ENCODE measurements around the gene SRSF6.
"Not testable (repeated sequence)": the region's sequence is repeated elsewhere in the genome, so short reads cannot be mapped to it uniquely, and the experiment has no call there.

SRSF6 gene

DNA sequence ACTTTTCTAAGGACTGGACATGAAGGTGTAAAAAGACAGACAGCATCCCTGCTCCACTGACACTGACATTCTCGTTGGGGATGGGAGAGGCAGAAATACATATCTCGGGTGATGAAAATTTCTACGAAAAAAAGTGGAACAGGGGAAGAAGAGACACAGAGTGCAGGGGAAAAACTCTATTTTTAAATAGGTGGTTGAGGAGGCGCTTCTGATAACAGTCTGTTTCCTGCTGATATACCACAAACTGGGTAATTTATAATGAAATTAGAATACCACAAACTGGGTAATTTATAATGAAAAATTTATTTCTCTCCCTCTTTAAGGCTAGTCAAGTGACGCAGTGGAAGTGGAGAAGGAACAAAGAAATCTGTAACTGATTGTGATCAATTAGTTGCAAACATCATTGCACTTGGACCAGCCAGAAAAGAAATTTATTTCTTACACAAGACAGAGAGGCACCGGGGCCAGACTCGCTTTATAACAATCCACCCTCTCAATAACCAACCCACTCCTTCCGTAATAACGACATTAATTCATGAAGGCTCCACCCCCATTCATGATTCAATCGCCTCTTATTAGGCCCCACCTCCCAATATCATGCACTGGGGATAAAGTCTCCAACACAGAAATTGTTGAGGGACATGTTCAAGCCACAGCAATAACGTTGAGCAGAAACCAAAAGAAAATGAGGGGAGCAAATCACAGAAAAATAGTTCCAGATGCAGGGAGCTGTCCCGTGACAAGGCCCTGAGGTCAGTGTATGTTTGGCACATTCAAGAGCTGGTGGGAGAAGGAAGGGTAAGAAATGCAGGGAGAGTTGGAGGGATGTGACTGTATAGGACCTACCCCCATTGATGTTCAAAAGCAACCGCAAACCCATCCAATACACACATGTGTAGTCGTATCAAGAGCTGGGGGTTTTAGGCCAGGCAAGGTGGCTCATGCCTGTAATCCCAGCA is 6.6 kb upstream of the SRSF6 start:
- DNase-seq: no peak

DNA sequence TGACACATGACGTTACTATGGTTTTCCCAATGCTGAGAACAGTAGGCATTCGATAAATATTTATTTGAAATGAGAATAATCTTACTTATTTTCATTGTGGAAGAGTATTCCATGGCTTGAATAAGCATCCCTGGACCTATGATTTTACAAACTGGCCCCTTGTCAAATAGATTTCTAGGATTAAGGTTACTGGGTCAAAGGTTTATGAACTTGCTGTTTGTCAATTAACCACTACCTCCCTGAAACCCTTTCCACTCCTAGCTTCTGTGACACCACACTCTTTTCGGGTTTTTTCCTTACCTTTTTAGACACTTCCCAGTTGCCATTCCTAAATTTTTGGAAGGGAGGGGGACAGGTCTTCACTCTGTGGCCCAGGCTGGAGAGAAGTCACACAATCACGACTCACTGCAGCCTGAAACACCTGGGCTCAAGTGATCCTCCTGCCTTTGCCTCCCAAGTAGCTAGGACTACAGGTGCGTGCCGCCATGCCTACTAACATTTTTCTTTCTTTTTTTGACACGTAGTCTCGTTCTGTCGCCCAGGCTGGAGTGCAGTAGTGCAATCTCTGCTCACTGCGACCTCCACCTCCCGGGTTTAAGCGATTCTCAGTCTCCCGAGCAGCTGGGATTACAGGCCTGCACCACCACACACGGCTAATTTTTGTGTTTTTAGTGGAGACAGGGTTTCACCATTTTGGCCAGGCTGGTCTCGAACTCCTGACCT is 5.1 kb upstream of the SRSF6 start:
- no peak for DNase-seq

DNA sequence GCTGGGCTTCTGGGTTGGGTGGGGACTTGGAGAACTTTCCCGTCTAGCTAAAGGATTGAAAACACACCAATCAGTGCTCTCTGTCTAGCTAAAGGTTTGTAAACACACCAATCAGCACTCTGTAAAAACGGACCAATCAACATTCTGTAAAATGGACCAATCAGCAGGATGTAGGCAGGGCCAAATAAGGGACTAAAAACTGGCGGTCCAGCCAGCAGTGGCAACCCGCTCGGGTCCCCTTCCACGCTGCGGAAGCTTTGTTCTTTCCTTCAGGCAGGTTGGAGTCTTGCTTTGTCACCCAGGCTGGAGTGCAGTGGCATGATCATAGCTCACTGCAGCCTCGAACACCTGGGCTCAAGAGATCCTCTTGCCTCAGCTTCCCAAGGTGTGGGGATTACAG is 1.4 kb upstream of the SRSF6 start:
- DNase-seq: not testable (repeated sequence)

DNA sequence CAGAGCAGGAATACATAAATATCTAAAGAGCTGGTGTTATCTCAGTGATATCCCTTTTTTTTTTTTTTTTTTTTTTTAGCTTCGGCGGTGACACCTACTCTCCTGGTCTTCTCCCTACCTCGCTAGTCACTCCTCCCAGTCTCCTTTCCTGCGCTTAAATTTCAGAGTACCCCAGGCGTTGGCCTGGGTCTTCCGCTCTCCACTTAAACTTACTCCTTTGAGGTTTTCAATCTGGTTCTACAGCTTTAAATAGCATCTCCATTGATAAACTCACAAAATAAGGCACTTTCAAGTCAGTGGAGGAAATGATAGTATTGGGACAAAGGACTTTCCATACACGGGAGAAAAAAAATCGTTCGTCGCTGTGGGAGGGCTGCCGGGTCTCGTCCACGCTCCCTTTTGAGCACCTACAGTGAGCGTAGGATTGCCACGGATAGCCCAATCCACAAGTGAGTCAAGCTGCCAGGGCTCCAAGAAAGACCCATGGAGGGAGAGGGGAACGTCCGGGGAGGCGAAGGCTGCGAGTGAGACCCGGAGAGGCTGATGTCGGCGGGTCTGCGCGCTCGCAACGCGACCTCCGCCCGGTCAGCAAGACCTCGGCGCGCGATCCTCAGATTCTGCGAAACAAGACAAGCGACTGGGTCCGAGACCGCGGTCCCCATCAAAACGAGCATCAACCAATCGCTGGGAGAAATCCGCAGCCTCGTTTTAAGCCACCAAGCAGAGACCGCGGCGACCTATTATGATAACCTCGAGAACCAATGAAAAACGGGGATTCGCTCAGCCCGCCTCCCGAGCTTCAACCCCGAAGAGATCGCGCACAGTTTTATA is 672 bp upstream of the SRSF6 start:
- DNase-seq: peak; percentile 91 to 94

DNA sequence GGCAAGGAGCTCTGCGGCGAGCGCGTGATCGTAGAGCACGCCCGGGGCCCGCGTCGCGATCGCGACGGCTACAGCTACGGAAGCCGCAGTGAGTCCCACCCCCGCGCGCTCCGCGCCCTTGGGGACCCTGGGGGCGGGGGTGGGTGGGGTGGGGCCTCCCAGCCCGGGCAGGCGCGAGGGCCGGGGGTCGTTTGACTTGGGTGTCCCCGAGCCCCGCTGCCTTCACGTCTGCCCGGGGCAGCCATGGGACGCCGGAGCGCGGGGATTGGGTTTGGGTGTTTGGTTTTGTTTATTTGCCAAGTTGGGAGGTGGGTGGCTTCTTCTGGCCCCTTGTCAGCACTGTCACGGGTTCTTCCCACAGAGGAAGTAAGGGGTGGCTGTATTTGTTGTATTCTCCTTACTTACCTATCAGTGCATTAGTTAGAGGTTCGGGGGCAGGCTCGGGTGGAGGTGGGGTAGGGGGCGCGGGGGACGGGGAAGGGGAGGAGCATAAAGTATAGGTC is 777 bp downstream of the SRSF6 start:
- peak in 1 of 2 experiments; percentile 74 for DNase-seq

DNA sequence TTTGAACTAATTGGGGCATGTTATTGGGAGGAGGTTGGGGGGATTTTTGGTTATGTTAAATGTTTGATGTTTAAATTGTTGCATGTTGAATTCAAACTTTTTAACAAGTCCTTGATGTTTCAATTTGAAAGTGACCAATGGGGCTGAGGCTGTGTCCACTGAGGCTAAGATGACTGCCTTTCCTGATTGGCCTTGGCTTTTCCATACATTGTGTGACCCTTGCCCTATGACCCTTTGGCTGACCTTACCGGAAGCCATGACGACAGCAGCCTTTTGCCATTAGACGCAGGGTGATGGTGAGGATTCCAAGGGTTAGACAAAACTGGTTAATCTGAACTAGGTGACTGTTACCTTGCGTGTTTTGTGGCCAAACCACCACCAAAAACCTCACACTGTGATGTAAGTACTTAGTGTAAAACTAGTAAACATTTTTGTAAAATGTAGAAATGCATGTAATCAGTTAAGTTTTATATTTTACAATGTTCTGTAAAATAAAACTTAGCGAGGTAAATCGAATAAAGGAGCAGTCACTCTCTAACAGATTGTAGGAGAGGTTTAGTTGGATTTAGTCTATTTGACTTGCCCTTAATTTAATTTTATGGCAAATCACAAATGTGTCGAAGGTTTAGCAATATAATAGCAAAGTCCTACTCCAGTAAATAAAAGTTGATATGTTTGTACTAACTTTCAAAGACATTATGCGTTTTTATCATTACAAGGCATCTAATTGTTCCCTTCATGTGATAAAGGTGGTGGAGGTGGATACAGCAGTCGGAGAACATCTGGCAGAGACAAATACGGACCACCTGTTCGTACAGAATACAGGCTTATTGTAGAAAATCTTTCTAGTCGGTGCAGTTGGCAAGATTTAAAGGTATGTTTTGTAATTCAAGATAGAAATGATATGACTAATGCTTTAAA is 1.6 kb downstream of the SRSF6 start:
- no peak for DNase-seq

DNA sequence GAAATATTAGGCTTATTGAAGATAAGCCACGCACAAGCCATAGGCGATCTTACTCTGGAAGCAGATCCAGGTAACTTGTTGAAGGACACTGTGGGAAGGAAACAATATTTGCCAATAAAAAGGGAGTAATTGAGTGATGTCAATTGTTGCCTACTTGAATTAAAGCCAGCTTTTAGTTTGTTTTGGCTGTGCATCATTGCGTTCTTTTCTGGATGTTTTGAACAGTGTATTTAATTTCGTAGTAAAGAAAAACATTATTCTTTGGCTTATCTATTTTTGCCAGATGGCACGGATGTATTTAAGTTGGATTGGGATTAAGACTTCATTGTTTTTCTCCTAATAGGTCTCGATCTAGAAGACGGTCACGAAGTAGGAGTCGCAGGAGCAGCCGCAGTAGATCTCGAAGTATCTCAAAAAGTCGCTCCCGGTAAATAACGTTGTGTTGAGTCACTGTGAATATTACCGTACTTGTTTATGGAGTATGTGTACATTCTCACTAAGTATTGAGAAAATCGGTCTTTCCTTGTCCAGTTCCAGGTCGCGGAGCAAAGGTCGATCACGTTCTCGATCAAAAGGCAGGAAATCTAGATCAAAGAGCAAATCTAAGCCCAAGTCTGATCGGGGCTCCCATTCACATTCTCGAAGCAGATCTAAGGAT is 2.6 kb downstream of the SRSF6 start:
- DNase-seq: no peak

DNA sequence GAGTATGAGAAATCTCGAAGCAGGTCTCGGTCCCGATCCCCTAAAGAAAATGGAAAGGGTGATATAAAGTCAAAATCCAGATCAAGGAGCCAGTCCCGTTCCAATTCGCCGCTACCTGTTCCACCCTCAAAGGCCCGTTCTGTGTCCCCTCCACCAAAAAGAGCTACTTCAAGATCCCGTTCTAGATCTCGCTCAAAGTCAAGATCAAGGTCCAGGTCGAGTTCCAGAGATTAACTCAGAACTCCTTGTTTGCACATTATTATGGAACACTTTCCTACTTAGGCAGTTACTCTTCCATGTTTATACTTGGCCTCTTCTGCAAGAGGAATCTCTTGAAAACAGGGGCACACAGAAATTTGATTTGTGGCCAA is 3.1 kb downstream of the SRSF6 start:
- no peak for DNase-seq

DNA sequence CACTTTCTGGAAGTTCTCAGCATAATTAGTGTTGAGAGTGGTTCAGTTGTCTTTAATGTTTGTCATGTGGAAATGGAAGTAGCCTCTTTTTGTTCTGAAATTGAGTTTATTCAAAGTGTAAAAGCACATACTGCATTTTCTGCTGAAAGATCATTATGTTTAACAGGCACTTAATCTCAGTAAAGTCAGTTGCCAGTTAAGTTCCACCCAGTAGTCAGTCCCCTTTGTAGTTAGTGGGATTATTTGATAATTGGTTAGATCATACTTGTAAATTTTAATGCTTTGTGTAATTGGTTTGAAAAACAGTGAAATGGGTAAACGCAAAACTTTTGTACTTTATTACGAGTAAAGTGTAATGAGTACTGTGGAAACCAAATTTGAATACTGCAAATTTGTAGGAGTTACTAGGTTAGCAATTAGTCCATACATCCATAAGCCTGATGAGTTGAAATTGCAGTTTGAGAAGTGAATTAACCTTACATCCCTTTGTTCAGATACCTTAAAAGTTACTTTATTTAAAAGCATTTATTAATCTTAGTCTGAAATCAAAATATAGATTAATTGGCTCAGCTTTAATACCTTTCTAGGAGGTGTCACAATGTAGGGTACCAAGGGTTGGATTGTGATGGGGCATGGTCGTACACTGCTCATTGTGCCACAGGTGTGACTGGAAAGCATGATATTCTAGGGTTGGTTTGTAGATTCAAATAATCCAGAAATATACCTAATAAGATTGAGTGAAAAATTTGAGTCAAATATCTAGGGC is 4.4 kb downstream of the SRSF6 start:
- no peak for DNase-seq

DNA sequence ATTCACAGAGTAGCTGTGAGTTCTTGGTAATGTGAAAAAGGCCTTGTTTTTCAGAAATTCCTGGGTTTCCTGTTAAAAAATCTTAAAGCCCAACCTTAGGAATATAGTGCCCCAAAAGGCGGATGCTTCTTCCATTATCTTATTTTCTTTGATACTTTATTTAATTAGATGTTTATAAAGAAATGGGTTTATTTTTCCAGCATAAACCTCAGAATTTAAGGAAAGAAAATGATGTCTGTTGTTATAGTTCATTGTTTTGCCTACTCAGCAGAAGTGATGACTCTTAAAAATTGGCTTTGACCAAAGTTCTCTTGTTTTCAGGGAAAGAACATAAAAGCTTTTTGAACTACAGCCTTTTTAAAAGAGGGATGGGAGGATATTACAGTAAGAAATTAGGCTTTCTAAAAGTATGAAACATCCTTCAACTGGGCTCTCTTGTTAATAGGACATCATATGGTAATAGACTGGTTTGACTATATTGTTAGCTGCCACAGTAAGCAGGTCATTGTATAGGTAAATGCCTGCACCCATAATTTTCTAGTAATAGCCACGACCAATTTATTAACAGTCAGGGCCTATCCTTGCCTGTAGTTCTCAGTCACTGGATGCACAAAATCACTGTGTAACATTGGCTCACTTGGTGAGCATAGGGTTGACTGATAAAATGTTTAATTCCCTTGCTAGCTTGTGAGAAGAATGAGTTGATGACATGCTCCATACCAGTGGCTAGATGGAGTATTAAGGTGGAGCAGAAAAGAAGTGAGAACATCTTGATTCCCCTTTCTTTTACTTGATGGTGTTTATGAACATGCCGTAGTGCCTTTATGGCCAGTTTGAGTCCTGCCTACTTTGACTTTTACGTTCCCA is 5.2 kb downstream of the SRSF6 start:
- no peak for DNase-seq

DNA sequence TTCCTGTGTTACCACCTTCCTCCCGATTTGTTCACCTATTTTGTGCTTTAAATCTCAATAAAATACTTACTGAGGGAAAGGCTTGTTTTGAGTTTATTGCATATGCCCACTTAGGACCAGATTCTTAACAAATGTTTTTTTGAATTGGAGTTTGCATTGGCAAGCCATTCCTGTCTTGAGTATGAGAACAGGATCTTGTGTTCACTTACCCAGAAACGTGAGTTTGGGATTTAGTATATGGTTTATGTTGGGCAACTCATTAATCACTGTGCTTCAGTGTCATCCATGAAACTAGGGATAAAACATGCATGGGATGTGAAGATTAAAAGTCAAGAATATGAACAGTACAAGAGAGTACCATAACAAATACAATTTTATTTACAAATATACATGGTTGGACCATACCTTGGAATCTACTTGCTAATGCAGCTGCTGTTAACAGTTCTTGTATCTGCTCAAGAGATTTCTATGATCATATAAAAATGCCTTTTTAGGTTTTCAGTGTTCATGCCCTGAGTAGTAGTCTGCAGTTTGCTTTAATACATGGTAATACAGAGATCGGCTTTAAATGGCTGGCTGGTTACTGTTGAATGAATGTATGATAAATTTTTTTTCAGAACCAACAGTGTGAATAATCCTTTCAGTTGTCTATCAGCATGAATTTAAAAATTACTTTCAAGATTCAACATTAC is 6.0 kb downstream of the SRSF6 start:
- no peak for DNase-seq

DNA sequence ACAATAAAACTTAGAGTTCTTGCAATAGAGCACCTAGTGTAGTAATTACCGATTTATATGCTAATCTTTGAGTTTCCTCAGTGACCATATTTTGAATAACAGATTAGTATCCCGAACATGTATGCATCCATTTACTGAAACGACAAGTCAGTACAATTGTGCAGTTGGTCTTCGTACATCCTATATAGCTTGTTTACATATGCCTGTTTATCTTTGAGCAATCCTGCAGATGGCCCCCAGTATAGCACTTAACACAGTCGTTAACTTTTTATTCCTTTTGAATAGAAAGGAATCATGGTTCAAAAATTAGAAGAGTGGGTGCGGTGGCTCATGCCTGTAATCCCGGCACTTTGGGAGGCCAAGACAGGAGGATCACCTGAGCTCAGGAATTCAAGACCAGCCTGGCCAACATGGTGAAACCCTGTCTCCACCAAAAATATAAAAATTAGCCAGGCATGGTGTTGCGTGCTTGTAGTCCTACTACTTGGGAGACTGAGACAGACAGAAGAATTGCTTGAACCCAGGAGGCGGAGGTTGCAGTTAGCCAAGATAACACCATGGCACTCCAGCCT is 6.6 kb downstream of the SRSF6 start:
- no peak for DNase-seq

DNA sequence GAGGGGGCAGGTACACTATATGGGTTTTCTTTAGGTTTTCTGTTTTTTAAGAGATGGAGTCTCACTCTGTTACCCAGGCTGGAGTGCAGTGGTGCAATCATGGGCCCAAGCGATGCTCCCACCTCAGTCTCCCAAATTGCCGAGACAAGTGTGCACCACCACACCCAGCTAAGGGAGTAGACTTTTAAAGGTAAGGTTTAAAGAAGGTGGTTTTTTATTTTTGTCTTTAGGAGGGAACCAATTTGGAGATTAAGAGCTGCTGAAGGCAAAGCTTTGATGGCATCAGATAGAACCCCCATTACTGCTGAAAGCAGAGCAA is 7.9 kb downstream of the SRSF6 start:
- no peak for DNase-seq

DNA sequence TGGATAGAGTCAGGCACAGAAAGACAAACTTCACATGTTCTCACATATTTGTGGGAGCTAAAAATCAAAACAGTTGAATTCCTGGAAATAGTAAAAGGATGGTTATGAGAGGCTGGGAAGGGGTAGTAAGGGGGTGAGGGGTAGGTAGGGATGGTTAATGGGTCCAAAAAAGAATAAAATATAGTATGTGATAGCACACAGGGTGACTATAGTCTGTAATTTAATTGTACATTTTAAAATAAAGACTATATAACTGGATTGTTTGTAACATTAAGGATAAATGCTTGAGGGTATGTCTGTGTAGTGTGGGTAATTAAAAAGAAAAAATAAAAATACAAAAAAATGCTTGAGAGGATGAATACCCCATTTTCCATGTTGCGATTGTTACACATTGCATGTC is 9.9 kb downstream of the SRSF6 start:
- no peak for DNase-seq

DNA sequence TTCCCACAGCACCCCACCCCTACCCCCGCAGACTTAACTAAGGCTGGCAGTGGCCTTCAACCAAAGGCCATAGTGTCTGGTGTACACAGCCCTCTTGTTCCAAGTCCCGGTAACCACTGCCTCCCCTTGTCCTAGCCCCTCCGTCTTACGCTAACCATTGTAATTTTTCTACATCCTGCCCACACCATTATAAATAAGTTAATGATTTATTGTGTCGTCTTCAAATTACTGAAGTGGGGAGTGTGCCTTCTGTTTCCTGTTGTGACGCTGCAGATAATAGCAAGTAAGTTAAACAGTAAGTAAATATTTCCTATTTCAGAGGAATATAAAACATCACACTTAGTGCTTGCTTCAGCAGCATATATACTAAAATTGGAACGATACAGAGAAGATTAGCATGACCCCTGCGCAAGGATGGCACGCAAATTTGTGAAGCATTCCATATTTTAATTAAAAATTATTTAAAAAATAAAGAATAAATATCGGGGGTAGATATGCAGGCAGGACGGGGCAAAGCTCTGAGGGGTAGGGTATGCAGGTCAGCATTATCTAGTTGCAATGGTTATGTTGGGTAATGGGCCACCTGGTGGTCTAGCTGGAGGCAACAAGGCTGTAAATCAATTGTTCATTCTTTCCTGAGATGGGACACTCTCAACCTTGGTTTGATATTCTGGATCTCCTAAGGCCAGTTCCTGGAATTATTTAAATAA is 15.1 kb downstream of the SRSF6 start:
- DNase-seq: no peak

DNA sequence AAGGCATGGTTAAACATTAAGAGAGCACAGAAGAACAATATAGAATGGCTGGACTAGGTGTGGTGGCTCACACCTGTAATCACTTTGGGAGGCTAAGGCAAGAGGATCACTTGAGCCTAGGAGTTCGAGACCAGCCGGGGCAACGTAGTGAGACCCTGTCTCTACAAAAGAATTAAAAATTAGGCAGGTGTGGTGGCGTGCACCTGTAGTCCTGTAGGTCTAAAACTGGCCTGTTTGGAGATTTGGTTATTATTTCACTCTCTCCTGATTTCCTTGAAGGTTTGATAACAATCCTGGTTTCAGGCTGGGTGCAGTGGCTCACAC is 15.6 kb downstream of the SRSF6 start:
- no peak for DNase-seq

DNA sequence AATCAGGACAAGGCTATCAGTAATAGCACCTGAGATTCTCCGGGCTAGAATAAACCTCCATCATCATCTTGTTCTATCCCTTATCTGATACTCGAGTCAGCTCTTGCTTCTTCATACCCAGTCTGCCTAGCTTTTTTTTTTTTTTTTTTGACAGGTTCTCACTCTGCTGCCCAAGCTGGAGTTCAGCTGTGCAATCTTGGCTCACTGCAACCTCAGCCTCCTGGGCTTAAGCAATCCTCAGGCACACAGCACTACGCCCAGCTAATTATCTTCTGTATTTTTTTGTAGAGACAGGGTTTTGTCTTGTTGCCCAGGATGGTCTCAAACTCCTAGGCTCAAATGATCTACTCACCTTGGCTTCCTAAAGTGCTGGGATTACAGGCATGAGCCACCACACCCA is 19.5 kb downstream of the SRSF6 start:
- no peak for DNase-seq

DNA sequence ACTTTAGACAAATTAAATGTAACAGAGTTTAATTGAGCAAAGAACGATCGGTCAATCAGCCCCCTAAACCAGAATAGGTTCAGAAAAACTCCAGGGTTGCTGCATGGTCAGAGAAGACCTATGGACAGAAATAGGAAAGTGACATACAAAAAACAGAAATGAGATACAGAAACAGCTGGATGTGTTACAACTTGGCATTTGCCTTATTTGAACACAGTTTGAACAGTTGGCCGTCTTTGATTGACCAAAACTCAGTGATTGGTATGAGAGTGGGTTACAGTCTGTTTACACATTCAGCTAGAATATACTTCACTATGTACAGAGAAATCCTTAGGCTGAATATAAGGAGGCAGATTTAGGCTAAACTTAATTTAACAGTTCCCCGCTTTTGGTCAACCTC is 19.9 kb downstream of the SRSF6 start:
- DNase-seq: no peak

Measured in NCI-H446 (cell line).